Testis (tissue), 3 donors: Measurements from ENCODE around the gene TC2N. TPM values are rescaled to one million over a fixed set of nuclear protein-coding genes. Genes with fewer than 3 reads are reported as not detected.
"Not testable (repeated sequence)": the region's sequence is repeated elsewhere in the genome, so short reads cannot be mapped to it uniquely, and the experiment has no call there.

Source experiments
- DNase-seq: peaks from one replicate; pipeline ENCODE4 v3.0.0-alpha.2; 2019
- H3K27ac ChIP-seq, 2 donors: fragments of 200-600 bp; sonication (generic); one replicate each; pipeline ENCODE4 v1.5.1; 2019
- H3K27me3 ChIP-seq: fragments of 200-600 bp; sonication (generic); one replicate; pipeline ENCODE4 v1.5.1; 2019
- H3K36me3 ChIP-seq: fragments of 200-600 bp; sonication (generic); one replicate; pipeline ENCODE4 v1.5.1; 2017; ENCODE audit warnings: low read depth; ENCODE audit errors: missing control alignments
- H3K4me1 ChIP-seq: fragments of 200-600 bp; sonication (generic); one replicate; pipeline ENCODE4 v1.5.1; 2019
- H3K4me3 ChIP-seq, 2 donors: fragments of 200-600 bp; sonication (generic); one replicate each; pipeline ENCODE4 v1.5.1; 2017 to 2019
- H3K9me3 ChIP-seq: fragments of 200-600 bp; sonication (generic); one replicate; pipeline ENCODE4 v1.5.1; 2017
- CTCF ChIP-seq, 3 experiments: fragments of 450-650 bp in 2 of 3; fragments of 200-600 bp in 1 of 3; sonication (generic) in 1 of 3; IDR thresholded peaks; one replicate each; pipeline ENCODE4 v1.5.1; 2016 to 2019; ENCODE audit warnings: antibody characterized with exemption in 3 of 3, mild to moderate bottlenecking in 2 of 3, moderate library complexity in 1 of 3
- POLR2A ChIP-seq: fragments of 450-650 bp; IDR thresholded peaks from one replicate; pipeline ENCODE4 v1.6.1; 2017; ENCODE audit warnings: antibody characterized with exemption, mild to moderate bottlenecking, moderate library complexity
- WGBS, 2 donors: methylation state at CpG; one replicate each; pipeline ENCODE4 v1.1.5; 2018; 5-methylcytosine and 5-hydroxymethylcytosine counted together
- intact Hi-C: fragments of 100-400 bp; cut with DNase I; formaldehyde crosslinking; loops from one replicate; pipeline ENCODE4 v1.15.1; 2023; ENCODE audit warnings: low total_unique reads
- polyA plus RNA-seq: library from polyadenylated mRNA; stranded (reverse); fragments of 350-450 nt; fragmentation: Illumina TruSeq; extraction: RNeasy Lipid Tissue Mini Kit (QIAGEN cat#74804); gene quantifications from one replicate; pipeline ENCODE4 v1.2.3, GENCODE V29; 2014; ENCODE audit warnings: low read depth, low replicate concordance; ENCODE audit not compliant: insufficient read depth
- total RNA-seq, 2 donors: library from RNA; depleted of rRNA; stranded (reverse); fragments of >200 nt; gene quantifications; one replicate each; pipeline ENCODE4 v1.2.3, GENCODE V29; 2016

Gene TC2N
- total and polyA plus RNA-seq, 3 donors from 2014 or later = 17.2 to 24.3 (median 19.6) TPM

DNA sequence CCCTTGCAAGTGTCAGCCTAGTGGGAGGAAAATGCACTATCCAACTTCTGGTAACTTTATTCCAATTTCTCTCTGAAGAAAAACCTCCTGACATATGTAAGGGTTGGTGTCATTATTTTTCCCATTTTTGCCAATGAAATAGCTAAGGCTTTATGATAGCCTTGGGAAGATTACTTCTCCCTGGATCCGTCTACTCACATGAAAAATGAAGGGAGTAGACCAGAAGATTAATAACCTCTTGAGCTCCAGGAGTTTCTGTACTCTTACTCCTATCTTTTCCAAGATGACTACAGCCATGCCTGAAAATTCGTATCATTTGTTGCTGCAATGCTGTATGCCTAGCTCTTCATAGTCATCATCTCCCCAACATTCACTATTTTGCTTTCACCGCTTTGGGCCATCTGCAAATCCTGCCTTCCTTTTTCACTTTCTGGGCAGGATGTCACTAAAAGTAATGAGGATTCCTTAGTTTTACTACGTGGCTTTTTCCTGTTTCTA lies 18.8 kb downstream of the TC2N start:
- no peak for DNase-seq
- Histone ChIP-seq H3K4me1 (peaks cover 4% of the 10 kb centered on the region), H3K36me3 (no peaks in the 10 kb centered on the region), H3K27ac (no peak overlapping the region), H3K27me3 (no peaks in the 10 kb centered on the region), H3K4me3 (no peak overlapping the region), H3K9me3 (no peaks in the 10 kb centered on the region)
- 70 to 79% methylated on average over 4 of the region's 4 CpGs for whole genome bisulfite sequencing, 2 donors
- intact Hi-C loops = no loop called here
- TF ChIP-seq POLR2A (no peak), CTCF (IDR thresholded peaks at IDR 0.05) (no peak)

DNA sequence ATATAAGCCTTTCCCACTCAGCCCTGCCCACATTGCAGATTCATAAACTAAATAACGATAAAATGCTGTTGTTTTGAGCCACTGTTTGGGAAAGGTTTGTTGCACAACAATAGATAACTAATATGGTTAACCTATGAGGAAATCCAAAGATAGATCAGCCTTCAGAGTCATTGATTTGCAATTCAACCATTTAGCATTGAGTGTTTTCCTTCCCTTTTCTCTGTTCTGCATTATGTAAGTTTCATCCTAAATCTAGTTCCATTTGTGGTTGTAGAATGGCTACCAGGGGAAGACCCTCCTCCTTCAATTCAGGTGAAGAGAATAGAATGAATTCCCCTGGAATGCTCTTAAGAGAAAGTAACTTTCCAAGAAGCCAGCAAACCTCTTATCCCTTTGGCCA lies 19.6 kb downstream of the TC2N start:
- TF ChIP-seq POLR2A = no peak
- no peak for TF ChIP-seq CTCF (IDR thresholded peaks at IDR 0.05)
- H3K4me3 ChIP-seq = no peak overlapping the region
- H3K27ac ChIP-seq = no peak overlapping the region
- DNase-seq = no peak
- intact Hi-C loops = no loop called here
- no peaks in the 10 kb centered on the region for H3K4me1 ChIP-seq
- H3K36me3 ChIP-seq = no peaks in the 10 kb centered on the region
- WGBS, 2 donors = 79 to 85% methylated on average over 1 of the region's 1 CpG
- H3K9me3 ChIP-seq = no peaks in the 10 kb centered on the region
- H3K27me3 ChIP-seq = no peaks in the 10 kb centered on the region

GRCh38 chr14:91845652-91846051 lies 21.7 kb downstream of the TC2N start:
- Histone ChIP-seq H3K27ac (no peak overlapping the region), H3K9me3 (no peaks in the 10 kb centered on the region), H3K4me3 (no peak overlapping the region), H3K36me3 (no peaks in the 10 kb centered on the region), H3K4me1 (no peaks in the 10 kb centered on the region), H3K27me3 (no peaks in the 10 kb centered on the region)
- intact Hi-C loops = no loop called here
- WGBS, 2 donors = 94 to 100% methylated on average over 2 of the region's 2 CpGs
- TF ChIP-seq POLR2A (no peak), CTCF (IDR thresholded peaks at IDR 0.05) (no peak)
- DNase-seq = no peak

GRCh38 chr14:91845056-91845455 lies 22.3 kb downstream of the TC2N start:
- 96 to 98% methylated on average over 8 of the region's 8 CpGs for WGBS, 2 donors
- H3K36me3 ChIP-seq, H3K27ac ChIP-seq, intact Hi-C loops, H3K4me1 ChIP-seq, DNase-seq, H3K4me3 ChIP-seq, H3K9me3 ChIP-seq, H3K27me3 ChIP-seq: not testable (repeated sequence)

DNA sequence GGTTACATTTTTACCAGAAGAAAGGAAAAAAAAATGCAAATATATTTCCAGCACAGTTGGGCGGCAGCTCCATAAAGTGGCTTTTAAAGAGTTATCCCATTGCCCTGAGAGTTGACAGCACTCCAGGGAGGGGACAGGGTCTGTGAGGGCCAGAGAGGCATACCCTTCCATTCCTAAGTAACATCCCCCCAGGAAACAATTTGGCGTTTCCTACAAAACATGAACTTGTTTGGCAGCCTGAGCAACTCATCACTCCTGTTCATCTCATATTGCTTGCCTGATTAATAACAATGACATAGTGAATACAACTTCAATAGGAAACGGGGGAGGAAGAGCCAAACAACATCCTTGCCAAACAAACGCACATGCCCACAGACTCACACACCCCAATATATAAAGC lies 23.3 kb downstream of the TC2N start:
- WGBS, 2 donors = 80 to 84% methylated on average over 4 of the region's 4 CpGs
- H3K9me3 ChIP-seq = no peaks in the 10 kb centered on the region
- no peaks in the 10 kb centered on the region for H3K36me3 ChIP-seq
- H3K4me3 ChIP-seq = no peak overlapping the region
- H3K4me1 ChIP-seq = no peaks in the 10 kb centered on the region
- H3K27me3 ChIP-seq = no peaks in the 10 kb centered on the region
- intact Hi-C loops = no loop called here
- no peak for TF ChIP-seq POLR2A
- TF ChIP-seq CTCF (IDR thresholded peaks at IDR 0.05) = no peak
- no peak for DNase-seq
- no peak overlapping the region for H3K27ac ChIP-seq
